ENCODE data around the gene CACNA1D. TPM values are rescaled to one million over a fixed set of nuclear protein-coding genes. Genes with fewer than 3 reads are reported as not detected.

The CACNA1D gene
- total RNA-seq, 1 experiment from 2014 or later, result 1.1 TPM

- no peaks in the 10 kb centered on the region for H3K79me2 ChIP-seq (ENCODE audit: insufficient read depth, low read length)
- RAD21 ChIA-PET (ENCODE audit: low non-redundant PET in 1 of 2, low total read pairs in 2 of 2, uncharacterized antibody in 2 of 2, unreplicated experiment in 2 of 2), result no interaction called here
- POLR2A ChIA-PET, result no interaction called here
- H4K20me1 ChIP-seq (ENCODE audit: insufficient read depth), result no peaks in the 10 kb centered on the region
- peaks cover 5 to 6% of the 10 kb centered on the region in 2 experiments; a peak in 3 of 4 replicates for H3K4me1 ChIP-seq (ENCODE audit: control insufficient read depth in 1 of 2, insufficient read depth in 2 of 2, low read length in 2 of 2)
- ATAC-seq (no peak), DNase-seq (ENCODE audit: low read depth, low spot score) (no peak)
- intact Hi-C loops (cut with micrococcal nuclease), result loop anchor here (10.0 kb wide), 1 partner anchor 601 kb away; no protein-coding TSS in a partner anchor
- no peak overlapping the region for H3K9ac ChIP-seq (ENCODE audit: low read length)
- no peaks in the 10 kb centered on the region for H3K9me2 ChIP-seq (ENCODE audit: insufficient read depth)
- TF ChIP-seq POLR2AphosphoS5 (IDR thresholded peaks at IDR 0.05; ENCODE audit: low read depth, low read length) (no peak), POLR2A (IDR thresholded peaks at IDR 0.05; ENCODE audit: borderline replicate concordance, extremely low read depth, insufficient read depth, insufficient read length) (no peak), RAD21 (IDR thresholded peaks at IDR 0.05; ENCODE audit: low read depth) (no peak), CBX3 (IDR thresholded peaks at IDR 0.05; ENCODE audit: low read depth) (no peak)
- H3K27ac ChIP-seq (ENCODE audit: low read depth, low read length), result no peak overlapping the region
- H3K4me3 ChIP-seq (replicated peaks in 1 of 2; ENCODE audit: low read depth in 1 of 2, low read length in 2 of 2), result no peak overlapping the region
- H2AFZ ChIP-seq (ENCODE audit: low read depth, low read length, poor library complexity, severe bottlenecking), result no peak overlapping the region
- no peaks in the 10 kb centered on the region for H3K9me3 ChIP-seq (ENCODE audit: control insufficient read depth in 1 of 2, insufficient read depth in 1 of 2, low read depth in 1 of 2, low read length in 2 of 2)
- no peaks in the 10 kb centered on the region for H3K27me3 ChIP-seq (ENCODE audit: insufficient read depth, low read length)
- CTCF ChIA-PET, result no interaction called here
- H3K4me2 ChIP-seq (ENCODE audit: low read length), result no peak overlapping the region
- H3K36me3 ChIP-seq (ENCODE audit: control insufficient read depth in 1 of 2, insufficient read depth in 2 of 2, low read length in 2 of 2), result no peaks in the 10 kb centered on the region
- no TSS peak for BruUV-seq (replicated peaks)
Observed at GRCh38 chr3:53715815-53716483, 221.5 kb downstream of the CACNA1D start.

DNA sequence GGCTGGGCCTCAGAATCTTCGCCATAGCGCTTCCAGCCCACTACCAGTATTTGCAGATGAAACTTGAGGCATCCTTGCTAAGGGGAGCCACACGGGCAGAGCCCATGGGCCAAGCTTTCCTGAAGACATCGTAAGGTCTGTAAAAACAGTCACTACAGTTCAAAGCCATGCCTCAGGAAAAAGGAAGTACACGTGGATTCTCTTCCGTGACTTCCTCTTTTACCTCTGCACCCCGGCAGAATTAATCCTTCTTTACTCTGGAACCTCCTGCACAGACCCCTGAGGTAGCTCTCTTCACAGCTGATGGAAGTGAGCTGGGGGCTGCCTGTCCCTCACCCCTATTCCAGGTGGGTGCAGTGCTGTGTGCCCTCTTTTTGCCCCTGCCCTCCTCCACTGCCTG, 222.6 kb downstream of the CACNA1D start:
- no peaks in the 10 kb centered on the region for H3K36me3 ChIP-seq (ENCODE audit: control insufficient read depth in 1 of 2, insufficient read depth in 2 of 2, low read length in 2 of 2)
- no peak overlapping the region for H3K9ac ChIP-seq (ENCODE audit: low read length)
- TF ChIP-seq JUND (IDR thresholded peaks at IDR 0.05) (no peak), SRF (IDR thresholded peaks at IDR 0.05; ENCODE audit: low read depth) (no peak), SP1 (IDR thresholded peaks at IDR 0.05; ENCODE audit: low read depth) (no peak), EGR1 (IDR thresholded peaks at IDR 0.05; ENCODE audit: low read depth) (no peak), EZH2 (IDR thresholded peaks at IDR 0.05) (no peak), POLR2A (IDR thresholded peaks at IDR 0.05; ENCODE audit: borderline replicate concordance, extremely low read depth, insufficient read depth, insufficient read length) (no peak)
- H3K4me2 ChIP-seq (ENCODE audit: low read length), result no peak overlapping the region
- peaks cover 5 to 6% of the 10 kb centered on the region in 2 experiments; a peak in 3 of 4 replicates for H3K4me1 ChIP-seq (ENCODE audit: control insufficient read depth in 1 of 2, insufficient read depth in 2 of 2, low read length in 2 of 2)
- H3K9me2 ChIP-seq (ENCODE audit: insufficient read depth), result no peaks in the 10 kb centered on the region
- H3K9me3 ChIP-seq (ENCODE audit: control insufficient read depth in 1 of 2, insufficient read depth in 1 of 2, low read depth in 1 of 2, low read length in 2 of 2), result no peaks in the 10 kb centered on the region
- BruUV-seq (replicated peaks), result no TSS peak
- no peak overlapping the region for H2AFZ ChIP-seq (ENCODE audit: low read depth, low read length, poor library complexity, severe bottlenecking)
- ATAC-seq (no peak), DNase-seq (ENCODE audit: low read depth, low spot score) (no peak)
- POLR2A ChIA-PET, result no interaction called here
- H4K20me1 ChIP-seq (ENCODE audit: insufficient read depth), result no peaks in the 10 kb centered on the region
- no peaks in the 10 kb centered on the region for H3K79me2 ChIP-seq (ENCODE audit: insufficient read depth, low read length)
- CTCF ChIA-PET, result no interaction called here
- H3K4me3 ChIP-seq (replicated peaks in 1 of 2; ENCODE audit: low read depth in 1 of 2, low read length in 2 of 2), result no peak overlapping the region
- no peak overlapping the region for H3K27ac ChIP-seq (ENCODE audit: low read depth, low read length)
- H3K27me3 ChIP-seq (ENCODE audit: insufficient read depth, low read length), result no peaks in the 10 kb centered on the region
- intact Hi-C loops (cut with micrococcal nuclease), result loop anchor here (10.0 kb wide), 1 partner anchor 602 kb away; no protein-coding TSS in a partner anchor
- RAD21 ChIA-PET (ENCODE audit: low non-redundant PET in 1 of 2, low total read pairs in 2 of 2, uncharacterized antibody in 2 of 2, unreplicated experiment in 2 of 2), result no interaction called here

Data from HCT116 (cell line).